DND-41 (cell line): ENCODE results near the gene PRSS21.

ENCODE experiments used
- CTCF ChIP-seq: IDR thresholded peaks from 2 replicates; pipeline ENCODE4 v1.5.1; 2012; ENCODE audit warnings: borderline replicate concordance, low read length, moderate library complexity, mild to moderate bottlenecking; ENCODE audit not compliant: poor library complexity, severe bottlenecking; ENCODE audit errors: extremely low read depth
- EZH2 ChIP-seq: IDR thresholded peaks from 3 replicates; pipeline ENCODE4 v1.6.1; 2012; ENCODE audit warnings: borderline replicate concordance, low read depth, mild to moderate bottlenecking, moderate library complexity, low read length, inconsistent platforms; ENCODE audit not compliant: severe bottlenecking

- TF ChIP-seq CTCF (no peak), EZH2 (no peak)
Observed at GRCh38 chr16:2835638-2836493, 18.8 kb downstream of the PRSS21 start.
